Gastroesophageal sphincter (tissue), 4 donors: ENCODE data around the gene LHX8. TPM values are rescaled to one million over a fixed set of nuclear protein-coding genes. Genes with fewer than 3 reads are reported as not detected.

Source experiments
- ATAC-seq: fragments of 150-250 bp; one replicate; pipeline ENCODE4 v1.9.1; 2016; ENCODE audit warnings: mild to moderate bottlenecking, moderate library complexity
- H3K27ac ChIP-seq, 4 donors: fragments of 200-600 bp; sonication (generic) in 3 of 4; 1 replicate in 3 of 4; 2 replicates in 1 of 4; pipeline ENCODE4 v1.5.1; 2016 to 2019
- H3K27me3 ChIP-seq: fragments of 200-600 bp; sonication (generic); one replicate; pipeline ENCODE4 v1.5.1; 2019
- H3K36me3 ChIP-seq, 2 donors: fragments of 200-600 bp; sonication (generic); one replicate each; pipeline ENCODE4 v1.5.1; 2019; ENCODE audit warnings: control low read depth in 1 of 2
- H3K4me1 ChIP-seq, 3 donors: fragments of 200-600 bp; sonication (generic); 1 replicate in 2 of 3; 2 replicates in 1 of 3; pipeline ENCODE4 v1.5.1; 2016 to 2019; ENCODE audit warnings: control low read depth in 2 of 3
- H3K4me3 ChIP-seq, 2 donors: fragments of 200-600 bp; sonication (generic); one replicate each; pipeline ENCODE4 v1.5.1; 2019; ENCODE audit warnings: mild to moderate bottlenecking in 1 of 2, moderate library complexity in 1 of 2
- H3K9me3 ChIP-seq, 3 donors: fragments of 200-600 bp; sonication (generic); one replicate each; pipeline ENCODE4 v1.5.1; 2017 to 2019; ENCODE audit warnings: control low read depth in 2 of 3
- EP300 ChIP-seq: sonication (generic); formaldehyde crosslinking; IDR thresholded peaks from one replicate; pipeline ENCODE4 v1.6.1; 2017; ENCODE audit warnings: antibody characterized with exemption, mild to moderate bottlenecking
- POLR2A ChIP-seq, 2 donors: fragments of 450-650 bp; IDR thresholded peaks; one replicate each; pipeline ENCODE4 v1.6.1; 2017; ENCODE audit warnings: antibody characterized with exemption in 2 of 2, mild to moderate bottlenecking in 2 of 2, moderate library complexity in 1 of 2
- POLR2AphosphoS5 ChIP-seq: sonication (generic); formaldehyde crosslinking; IDR thresholded peaks from one replicate; pipeline ENCODE4 v1.6.1; 2017; ENCODE audit warnings: antibody characterized with exemption
- WGBS, 2 donors: methylation state at CpG; one replicate each; pipeline ENCODE4 v1.1.5; 2018; ENCODE audit warnings: low coverage in 1 of 2; 5-methylcytosine and 5-hydroxymethylcytosine counted together
- total RNA-seq, 4 donors: library from RNA; depleted of rRNA; stranded (reverse); fragments of >200 nt; gene quantifications; one replicate each; pipeline ENCODE4 v1.1.0, GENCODE V29; 2016
- TF ChIP-seq, protein P1 (sequence below), 4 experiments: fragments of 200-600 bp in 2 of 4; fragments of 450-650 bp in 2 of 4; sonication (generic) in 1 of 4; IDR thresholded peaks; one replicate each; pipeline ENCODE4 v1.5.1; 2017 to 2019; ENCODE audit warnings: antibody characterized with exemption in 4 of 4, mild to moderate bottlenecking in 2 of 4, moderate library complexity in 2 of 4

The LHX8 gene
- total RNA-seq, 4 donors from 2014 or later: not detected

DNA sequence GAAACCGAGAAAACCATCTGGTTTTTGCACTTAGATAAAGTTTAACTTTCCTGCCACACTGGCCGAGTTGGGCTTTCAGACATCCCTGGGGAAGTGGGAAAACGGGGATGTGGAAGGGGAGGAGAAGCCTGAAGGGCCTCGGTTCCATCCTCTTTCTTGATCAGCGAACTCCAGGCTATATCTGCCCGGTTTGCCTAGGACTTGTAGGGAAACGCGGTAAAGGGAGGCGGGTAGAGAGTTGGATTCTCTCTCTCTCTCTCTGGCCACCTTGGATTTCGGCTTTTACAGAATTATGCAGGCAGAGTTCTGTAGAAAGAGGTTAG is 4.6 kb upstream of the LHX8 start:
- WGBS, 2 donors: 5 to 18% methylated on average over 5 to 10 of the region's 10 CpGs
- Histone ChIP-seq H3K27ac (no peak overlapping the region), H3K36me3 (no peaks in the 10 kb centered on the region), H3K27me3 (peaks cover 100% of the 10 kb centered on the region), H3K9me3 (peaks cover 0 to 23% (median 0%) of the 10 kb centered on the region in 3 donors), H3K4me3 (no peak overlapping the region), H3K4me1 (peaks cover 0 to 19% (median 0%) of the 10 kb centered on the region in 3 donors)
- no peak for ATAC-seq
- TF ChIP-seq EP300 (no peak), POLR2AphosphoS5 (no peak), POLR2A (IDR thresholded peaks at IDR 0.05) (no peak)
- TF ChIP-seq, protein P1, sequence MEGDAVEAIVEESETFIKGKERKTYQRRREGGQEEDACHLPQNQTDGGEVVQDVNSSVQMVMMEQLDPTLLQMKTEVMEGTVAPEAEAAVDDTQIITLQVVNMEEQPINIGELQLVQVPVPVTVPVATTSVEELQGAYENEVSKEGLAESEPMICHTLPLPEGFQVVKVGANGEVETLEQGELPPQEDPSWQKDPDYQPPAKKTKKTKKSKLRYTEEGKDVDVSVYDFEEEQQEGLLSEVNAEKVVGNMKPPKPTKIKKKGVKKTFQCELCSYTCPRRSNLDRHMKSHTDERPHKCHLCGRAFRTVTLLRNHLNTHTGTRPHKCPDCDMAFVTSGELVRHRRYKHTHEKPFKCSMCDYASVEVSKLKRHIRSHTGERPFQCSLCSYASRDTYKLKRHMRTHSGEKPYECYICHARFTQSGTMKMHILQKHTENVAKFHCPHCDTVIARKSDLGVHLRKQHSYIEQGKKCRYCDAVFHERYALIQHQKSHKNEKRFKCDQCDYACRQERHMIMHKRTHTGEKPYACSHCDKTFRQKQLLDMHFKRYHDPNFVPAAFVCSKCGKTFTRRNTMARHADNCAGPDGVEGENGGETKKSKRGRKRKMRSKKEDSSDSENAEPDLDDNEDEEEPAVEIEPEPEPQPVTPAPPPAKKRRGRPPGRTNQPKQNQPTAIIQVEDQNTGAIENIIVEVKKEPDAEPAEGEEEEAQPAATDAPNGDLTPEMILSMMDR (IDR thresholded peaks at IDR 0.05): no peak

GRCh38 chr1:75129983-75130789 is 4.0 kb upstream of the LHX8 start:
- 2 to 8% methylated on average over 16 to 25 of the region's 40 CpGs for WGBS, 2 donors
- H3K36me3 ChIP-seq: no peaks in the 10 kb centered on the region
- peaks cover 0 to 24% (median 4%) of the 10 kb centered on the region in 3 donors for H3K4me1 ChIP-seq
- no peak for ATAC-seq
- peaks cover 0 to 20% (median 0%) of the 10 kb centered on the region in 3 donors for H3K9me3 ChIP-seq
- TF ChIP-seq POLR2AphosphoS5: no peak
- TF ChIP-seq EP300: no peak
- no peak for TF ChIP-seq POLR2A (IDR thresholded peaks at IDR 0.05)
- TF ChIP-seq, protein P1 (IDR thresholded peaks at IDR 0.05): no peak
- H3K4me3 ChIP-seq: no peak overlapping the region
- H3K27me3 ChIP-seq: peaks cover 100% of the 10 kb centered on the region
- no peak overlapping the region for H3K27ac ChIP-seq

- TF ChIP-seq EP300 (no peak), POLR2AphosphoS5 (no peak), POLR2A (IDR thresholded peaks at IDR 0.05) (no peak)
- TF ChIP-seq, protein P1 (IDR thresholded peaks at IDR 0.05): no peak
- ATAC-seq: no peak
- WGBS, 2 donors: 1 to 7% methylated on average over 10 to 17 of the region's 36 CpGs
- Histone ChIP-seq H3K27me3 (peaks cover 100% of the 10 kb centered on the region), H3K36me3 (no peaks in the 10 kb centered on the region), H3K4me3 (no peak overlapping the region), H3K27ac (no peak overlapping the region), H3K4me1 (peaks cover 0 to 33% (median 12%) of the 10 kb centered on the region in 3 donors), H3K9me3 (peaks cover 0 to 16% (median 0%) of the 10 kb centered on the region in 3 donors)
Observed at GRCh38 chr1:75130865-75131564, 3.2 kb upstream of the LHX8 start.

GRCh38 chr1:75131565-75132241 is 2.5 kb upstream of the LHX8 start:
- ATAC-seq: no peak
- no peak for TF ChIP-seq POLR2AphosphoS5
- TF ChIP-seq EP300: no peak
- TF ChIP-seq, protein P1 (IDR thresholded peaks at IDR 0.05): no peak
- no peak for TF ChIP-seq POLR2A (IDR thresholded peaks at IDR 0.05)
- no peak overlapping the region for H3K27ac ChIP-seq
- no peaks in the 10 kb centered on the region for H3K36me3 ChIP-seq
- peaks cover 0 to 40% (median 13%) of the 10 kb centered on the region in 3 donors for H3K4me1 ChIP-seq
- H3K27me3 ChIP-seq: peaks cover 100% of the 10 kb centered on the region
- no peak overlapping the region for H3K4me3 ChIP-seq
- peaks cover 0 to 12% (median 0%) of the 10 kb centered on the region in 3 donors for H3K9me3 ChIP-seq
- whole genome bisulfite sequencing, 2 donors: 9 to 28% methylated on average over 4 to 12 of the region's 27 CpGs
